Measurements from ENCODE around the gene CCL8.

Gene CCL8

GRCh38 chr17:34319039-34319483 is at the start of gene CCL8:
TSS of gene CCL8 (plus strand) at chr17:34319435. CDS start at chr17:34319502, 67 bp downstream.
- no peak for DNase-seq (ENCODE audit: low read depth, low spot score)

GRCh38 chr17:34269969-34270368 is 49.3 kb upstream of the CCL8 start, which contains the start of gene CCL7:
TSS of gene CCL7 (plus strand) at chr17:34270221. CDS start at chr17:34270291, 70 bp downstream.
- no peak for DNase-seq (ENCODE audit: low read depth, low spot score)

GRCh38 chr17:34275881-34276280 is 43.4 kb upstream of the CCL8 start:
- DNase-seq (ENCODE audit: low read depth, low spot score), result no peak

- no peak for DNase-seq (ENCODE audit: low read depth, low spot score)
These were observed 42.4 kb upstream of the CCL8 start for GRCh38 chr17:34276826-34277225.

GRCh38 chr17:34283571-34283970 is 35.7 kb upstream of the CCL8 start:
- DNase-seq (ENCODE audit: low read depth, low spot score), result no peak

- DNase-seq (ENCODE audit: low read depth, low spot score), result no peak
These were observed 33.9 kb upstream of the CCL8 start, which contains the start of gene CCL11 for GRCh38 chr17:34285286-34285792. TSS of gene CCL11 (plus strand) at chr17:34285742. CDS start at chr17:34285809, 67 bp downstream.

GRCh38 chr17:34287875-34288274 is 31.4 kb upstream of the CCL8 start:
- DNase-seq (ENCODE audit: low read depth, low spot score), result no peak

GRCh38 chr17:34290586-34290985 is 28.6 kb upstream of the CCL8 start:
- DNase-seq (ENCODE audit: low read depth, low spot score), result no peak

GRCh38 chr17:34291721-34292348 is 27.4 kb upstream of the CCL8 start:
- DNase-seq (ENCODE audit: low read depth, low spot score), result no peak

GRCh38 chr17:34299027-34299426 is 20.2 kb upstream of the CCL8 start:
- no peak for DNase-seq (ENCODE audit: low read depth, low spot score)

- DNase-seq (ENCODE audit: low read depth, low spot score), result no peak
These were observed 19.2 kb upstream of the CCL8 start for GRCh38 chr17:34299956-34300577.

GRCh38 chr17:34300652-34301370 is 18.4 kb upstream of the CCL8 start:
- no peak for DNase-seq (ENCODE audit: low read depth, low spot score)

GRCh38 chr17:34301986-34302385 is 17.2 kb upstream of the CCL8 start:
- DNase-seq (ENCODE audit: low read depth, low spot score), result no peak

GRCh38 chr17:34302636-34303035 is 16.6 kb upstream of the CCL8 start:
- DNase-seq (ENCODE audit: low read depth, low spot score), result no peak

GRCh38 chr17:34303606-34304005 is 15.6 kb upstream of the CCL8 start:
- DNase-seq (ENCODE audit: low read depth, low spot score), result no peak

- DNase-seq (ENCODE audit: low read depth, low spot score), result no peak
These were observed 14.2 kb upstream of the CCL8 start for GRCh38 chr17:34305061-34305460.

- no peak for DNase-seq (ENCODE audit: low read depth, low spot score)
These were observed 13.6 kb upstream of the CCL8 start for GRCh38 chr17:34305606-34306005.

GRCh38 chr17:34306466-34306865 is 12.8 kb upstream of the CCL8 start:
- no peak for DNase-seq (ENCODE audit: low read depth, low spot score)

- no peak for DNase-seq (ENCODE audit: low read depth, low spot score)
These were observed 12.1 kb upstream of the CCL8 start for GRCh38 chr17:34307110-34307509.

GRCh38 chr17:34308371-34308770 is 10.9 kb upstream of the CCL8 start:
- DNase-seq (ENCODE audit: low read depth, low spot score), result no peak

- no peak for DNase-seq (ENCODE audit: low read depth, low spot score)
These were observed 7.9 kb upstream of the CCL8 start for GRCh38 chr17:34311291-34311690.

- no peak for DNase-seq (ENCODE audit: low read depth, low spot score)
These were observed 7.2 kb upstream of the CCL8 start for GRCh38 chr17:34312080-34312479.

All from activated naive CD8-positive, alpha-beta T cell treated with anti-CD3 and anti-CD28 coated beads, Interleukin-2, amount 50 U/mL, for 16 hours (primary cell).